Keratinocyte (primary cell): Measurements from ENCODE around the gene SLC34A1. TPM values are rescaled to one million over a fixed set of nuclear protein-coding genes. Genes with fewer than 3 reads are reported as not detected.

Experiments used
- DNase-seq: peaks from one replicate; pipeline ENCODE4 v3.0.0-alpha.2; 2011; ENCODE audit warnings: low read depth, missing footprints, low spot score
- FAIRE-seq: peaks from 2 replicates; lab custom pipeline; 2011; peaks lifted over from hg19 to GRCh38; lab: Jason Lieb, UNC
- H2AFZ ChIP-seq: 2 replicates; pipeline ENCODE4 v1.6.0; 2012; ENCODE audit warnings: low read length, control low read depth, inconsistent platforms; ENCODE audit not compliant: control insufficient read depth
- H3K27ac ChIP-seq: 2 replicates; pipeline ENCODE4 v1.5.1; 2011; ENCODE audit warnings: low read length; ENCODE audit not compliant: control insufficient read depth, insufficient read depth
- H3K27me3 ChIP-seq: 3 replicates; pipeline ENCODE4 v1.6.0; 2011; ENCODE audit warnings: low read length; ENCODE audit not compliant: control insufficient read depth, insufficient read depth; ENCODE audit errors: extremely low read depth
- H3K36me3 ChIP-seq, 2 experiments: 2 replicates in 1 of 2; 3 replicates in 1 of 2; pipeline ENCODE4 v1.5.1; 2011; ENCODE audit warnings: low read length in 2 of 2, mild to moderate bottlenecking in 1 of 2; ENCODE audit not compliant: control insufficient read depth in 2 of 2, insufficient read depth in 2 of 2; ENCODE audit errors: extremely low read depth in 1 of 2
- H3K4me1 ChIP-seq: 3 replicates; pipeline ENCODE4 v1.5.1; 2011; ENCODE audit warnings: low read length; ENCODE audit not compliant: control insufficient read depth, insufficient read depth; ENCODE audit errors: extremely low read depth
- H3K4me2 ChIP-seq: 3 replicates; pipeline ENCODE4 v1.6.0; 2011; ENCODE audit warnings: low read depth, low read length; ENCODE audit not compliant: control insufficient read depth, insufficient read depth; ENCODE audit errors: extremely low read depth
- H3K4me3 ChIP-seq, 3 experiments: fragments of 200-600 bp in 1 of 3; sonication (generic) in 1 of 3; 2 replicates in 2 of 3; 3 replicates in 1 of 3; pipeline ENCODE4 v1.5.1; 2011 to 2016; ENCODE audit warnings: low read length in 3 of 3, mild to moderate bottlenecking in 3 of 3, control low read depth in 2 of 3, inconsistent platforms in 1 of 3, low read depth in 1 of 3, mixed read lengths in 1 of 3, mixed run types in 1 of 3, moderate library complexity in 1 of 3; ENCODE audit not compliant: control insufficient read depth in 2 of 3, insufficient read depth in 2 of 3; ENCODE audit errors: extremely low read depth in 1 of 3
- H3K79me2 ChIP-seq: 2 replicates; pipeline ENCODE4 v1.6.0; 2012; ENCODE audit warnings: low read length; ENCODE audit not compliant: control insufficient read depth, insufficient read depth
- H3K9ac ChIP-seq: 3 replicates; pipeline ENCODE4 v1.6.0; 2011; ENCODE audit warnings: low read length; ENCODE audit not compliant: control insufficient read depth, insufficient read depth; ENCODE audit errors: extremely low read depth
- H3K9me1 ChIP-seq: 3 replicates; pipeline ENCODE4 v1.6.0; 2011; ENCODE audit warnings: low read length; ENCODE audit not compliant: control insufficient read depth, insufficient read depth; ENCODE audit errors: extremely low read depth
- H3K9me3 ChIP-seq: 2 replicates; pipeline ENCODE4 v1.5.1; 2012; ENCODE audit warnings: low read depth, low read length; ENCODE audit not compliant: control insufficient read depth
- H4K20me1 ChIP-seq: 3 replicates; pipeline ENCODE4 v1.6.0; 2011; ENCODE audit warnings: low read length; ENCODE audit not compliant: control insufficient read depth, insufficient read depth; ENCODE audit errors: extremely low read depth
- CTCF ChIP-seq, 3 experiments: IDR thresholded peaks in 1 of 3; conservative IDR thresholded peaks in 1 of 3; optimal IDR thresholded peaks in 1 of 3; 2 replicates in 2 of 3; 3 replicates in 1 of 3; pipeline versions ENCODE3 to v1.5.1; 2011; ENCODE audit warnings: low read length in 3 of 3, mild to moderate bottlenecking in 3 of 3, moderate library complexity in 2 of 3, control low read depth in 1 of 3, inconsistent platforms in 1 of 3; ENCODE audit not compliant: insufficient read depth in 2 of 3; ENCODE audit errors: extremely low read depth in 1 of 3
- EZH2 ChIP-seq: IDR thresholded peaks from one replicate; pipeline ENCODE4 v1.6.1; 2012; ENCODE audit warnings: inconsistent platforms, mild to moderate bottlenecking, low read length, moderate library complexity
- dilution Hi-C: fragments of 300-500 bp; cut with MboI; formaldehyde crosslinking; loops from one replicate; pipeline ENCODE4 v1.7.0; 2020; ENCODE audit warnings: low sequenced_read_pairs; ENCODE audit not compliant: extremely low pct_ligation_motif_present
- polyA plus RNA-seq, 5 experiments: library from polyadenylated mRNA; depleted of rRNA in 3 of 5; stranded (reverse) in 3 of 5; stranded (forward) in 1 of 5; unstranded in 1 of 5; fragments of >200 nt; gene quantifications; 1 replicate in 1 of 5; 2 replicates in 3 of 5; 3 replicates in 1 of 5; pipeline versions ENCODE4 v1.2.1 to v1.2.3, GENCODE V29; 2011 to 2012; ENCODE audit warnings: missing spikeins in 2 of 5, low read depth in 1 of 5, low replicate concordance in 1 of 5

The SLC34A1 gene
- polyA plus RNA-seq, 1 donor (not counting 4 experiments of a cell fraction or from before 2014, with no cell fraction given): 0.07 TPM

GRCh38 chr5:177432839-177433657 is 48.8 kb downstream of the SLC34A1 start:
- no peak overlapping the region for H3K27ac ChIP-seq
- H3K27me3 ChIP-seq: no peaks in the 10 kb centered on the region
- H3K36me3 ChIP-seq: peaks cover 23 to 51% of the 10 kb centered on the region in 2 experiments
- peaks cover 65% of the 10 kb centered on the region for H3K4me1 ChIP-seq
- dilution Hi-C loops: no loop called here
- no peak overlapping the region for H3K4me3 ChIP-seq
- DNase-seq: no peak
- H3K79me2 ChIP-seq: peaks cover 19% of the 10 kb centered on the region
- H3K9me3 ChIP-seq: no peaks in the 10 kb centered on the region
- FAIRE-seq: no peak
- H3K9ac ChIP-seq: no peak overlapping the region
- H4K20me1 ChIP-seq: no peaks in the 10 kb centered on the region
- TF ChIP-seq EZH2 (no peak), CTCF (optimal IDR thresholded peaks at IDR 0.05 in 1 of 3, IDR thresholded peaks at IDR 0.05 in 1 of 3, conservative IDR thresholded peaks at IDR 0.05 in 1 of 3; ENCODE audit: extremely low read depth in 1 of 3, insufficient read depth in 2 of 3, low read length in 3 of 3) (no peak)
- no peak overlapping the region for H2AFZ ChIP-seq
- H3K4me2 ChIP-seq: no peak overlapping the region
- no peaks in the 10 kb centered on the region for H3K9me1 ChIP-seq

GRCh38 chr5:177433658-177434217 is 49.5 kb downstream of the SLC34A1 start:
- TF ChIP-seq EZH2 (no peak), CTCF (optimal IDR thresholded peaks at IDR 0.05 in 1 of 3, IDR thresholded peaks at IDR 0.05 in 1 of 3, conservative IDR thresholded peaks at IDR 0.05 in 1 of 3; ENCODE audit: extremely low read depth in 1 of 3, insufficient read depth in 2 of 3, low read length in 3 of 3) (no peak)
- no peak overlapping the region for H3K4me2 ChIP-seq
- H3K36me3 ChIP-seq: peaks cover 23 to 58% of the 10 kb centered on the region in 2 experiments
- H3K79me2 ChIP-seq: peaks cover 12% of the 10 kb centered on the region
- no peaks in the 10 kb centered on the region for H3K9me3 ChIP-seq
- DNase-seq: no peak
- no peak for FAIRE-seq
- H4K20me1 ChIP-seq: no peaks in the 10 kb centered on the region
- dilution Hi-C loops: no loop called here
- H3K27me3 ChIP-seq: no peaks in the 10 kb centered on the region
- no peak overlapping the region for H2AFZ ChIP-seq
- H3K4me3 ChIP-seq: no peak overlapping the region
- peaks cover 62% of the 10 kb centered on the region for H3K4me1 ChIP-seq
- H3K27ac ChIP-seq: peak overlapping the region; percentile 54
- no peaks in the 10 kb centered on the region for H3K9me1 ChIP-seq
- H3K9ac ChIP-seq: peak overlapping the region; percentile 47
